Astrocyte (in vitro differentiated cells and primary cell): ENCODE results near the gene GMEB2. TPM values are rescaled to one million over a fixed set of nuclear protein-coding genes. Genes with fewer than 3 reads are reported as not detected.

Experiments
- DNase-seq: peaks from one replicate; pipeline ENCODE4 v3.0.0-alpha.2; 2010; ENCODE audit warnings: low read depth
- FAIRE-seq: peaks from 2 replicates; lab custom pipeline; 2011; peaks lifted over from hg19 to GRCh38; lab: Jason Lieb, UNC
- H2AFZ ChIP-seq: 2 replicates; pipeline ENCODE4 v1.6.0; 2012; ENCODE audit warnings: low read depth, low read length, inconsistent platforms
- H3K27ac ChIP-seq: 2 replicates; pipeline ENCODE4 v1.5.1; 2011; ENCODE audit warnings: low read depth, low read length, inconsistent platforms
- H3K27me3 ChIP-seq: 2 replicates; pipeline ENCODE4 v1.6.0; 2011; ENCODE audit warnings: low read length, inconsistent platforms; ENCODE audit not compliant: insufficient read depth
- H3K36me3 ChIP-seq: 2 replicates; pipeline ENCODE4 v1.5.1; 2011; ENCODE audit warnings: low read length, inconsistent platforms; ENCODE audit not compliant: insufficient read depth
- H3K4me1 ChIP-seq: 2 replicates; pipeline ENCODE4 v1.5.1; 2011; ENCODE audit warnings: low read length, inconsistent platforms; ENCODE audit not compliant: insufficient read depth
- H3K4me2 ChIP-seq: 2 replicates; pipeline ENCODE4 v1.6.0; 2012; ENCODE audit warnings: low read length, inconsistent platforms
- H3K4me3 ChIP-seq: 2 replicates; pipeline ENCODE4 v1.5.1; 2011; ENCODE audit warnings: low read depth, mild to moderate bottlenecking, low read length, inconsistent platforms; ENCODE audit not compliant: insufficient read depth
- H3K79me2 ChIP-seq: 2 replicates; pipeline ENCODE4 v1.6.0; 2012; ENCODE audit warnings: mild to moderate bottlenecking, low read length, inconsistent platforms; ENCODE audit not compliant: insufficient read depth
- H3K9ac ChIP-seq: 2 replicates; pipeline ENCODE4 v1.6.0; 2012; ENCODE audit warnings: mild to moderate bottlenecking, low read length, inconsistent platforms
- H3K9me3 ChIP-seq: 2 replicates; pipeline ENCODE4 v1.5.1; 2012; ENCODE audit warnings: low read depth, mild to moderate bottlenecking, low read length, inconsistent platforms; ENCODE audit not compliant: insufficient read depth
- H4K20me1 ChIP-seq: 2 replicates; pipeline ENCODE4 v1.6.0; 2012; ENCODE audit warnings: low read length, inconsistent platforms; ENCODE audit not compliant: insufficient read depth
- H3K27ac Mint-ChIP-seq: one replicate; pipeline ENCODE4 v1.8.0; 2021; ENCODE audit warnings: mild to moderate bottlenecking, mixed read lengths; ENCODE audit not compliant: unreplicated experiment
- H3K27me3 Mint-ChIP-seq: one replicate; pipeline ENCODE4 v1.8.0; 2021; ENCODE audit warnings: low read depth, mixed read lengths; ENCODE audit not compliant: unreplicated experiment
- H3K36me3 Mint-ChIP-seq: one replicate; pipeline ENCODE4 v1.8.0; 2021; ENCODE audit warnings: low read depth, mixed read lengths; ENCODE audit not compliant: unreplicated experiment
- H3K4me1 Mint-ChIP-seq: one replicate; pipeline ENCODE4 v1.8.0; 2021; ENCODE audit warnings: low read depth, mixed read lengths; ENCODE audit not compliant: unreplicated experiment
- H3K4me3 Mint-ChIP-seq: one replicate; pipeline ENCODE4 v1.8.0; 2021; ENCODE audit warnings: mild to moderate bottlenecking, moderate library complexity, mixed read lengths; ENCODE audit not compliant: unreplicated experiment
- H3K9me3 Mint-ChIP-seq: one replicate; pipeline ENCODE4 v1.8.0; 2021; ENCODE audit warnings: mild to moderate bottlenecking, mixed read lengths; ENCODE audit not compliant: unreplicated experiment
- CTCF ChIP-seq: IDR thresholded peaks from 2 replicates; pipeline ENCODE4 v1.5.1; 2011; ENCODE audit warnings: low read depth, mild to moderate bottlenecking, inconsistent platforms, low read length, moderate library complexity; ENCODE audit not compliant: insufficient read depth
- EZH2 ChIP-seq: IDR thresholded peaks from 2 replicates; pipeline ENCODE4 v1.6.1; 2012; ENCODE audit warnings: mild to moderate bottlenecking, low read length, inconsistent platforms; ENCODE audit not compliant: insufficient read depth
- total RNA-seq: library from RNA; stranded (reverse); gene quantifications from 2 replicates; pipeline ENCODE4 v1.2.1, GENCODE V29; 2021

The GMEB2 gene
- total RNA-seq, 1 donor from 2014 or later, result 11.7 TPM

DNA sequence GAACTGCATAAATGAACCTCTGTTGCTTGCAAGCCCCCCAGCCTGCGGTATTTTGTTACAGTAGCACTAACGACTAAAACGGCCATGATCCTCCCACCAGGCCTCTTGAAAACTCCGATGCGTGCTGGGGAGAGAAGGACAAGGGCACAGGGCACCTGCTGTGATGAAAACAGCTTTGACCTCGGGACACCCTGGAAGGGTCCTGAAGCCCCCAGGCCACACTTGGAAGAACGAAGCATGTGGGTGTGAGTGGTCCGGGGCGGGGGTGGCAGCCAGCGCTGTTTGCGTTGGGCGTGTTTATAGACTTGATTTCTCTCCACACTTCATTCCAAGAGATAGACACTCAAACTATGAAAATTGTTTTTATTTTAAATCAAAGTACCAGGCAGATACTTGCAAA, 39.6 kb downstream of the GMEB2 start:
- peaks cover 4% of the 10 kb centered on the region for H3K4me1 Mint-ChIP-seq
- H3K27me3 Mint-ChIP-seq, result peaks cover 4% of the 10 kb centered on the region
- no peak overlapping the region for H3K4me3 Mint-ChIP-seq
- no peak for TF ChIP-seq EZH2
- no peak for TF ChIP-seq CTCF
- no peaks in the 10 kb centered on the region for H3K36me3 ChIP-seq
- H3K79me2 ChIP-seq, result no peaks in the 10 kb centered on the region
- H2AFZ ChIP-seq, result no peak overlapping the region
- DNase-seq, result no peak
- H3K9ac ChIP-seq, result no peak overlapping the region
- no peaks in the 10 kb centered on the region for H3K4me1 ChIP-seq
- no peak overlapping the region for H3K4me2 ChIP-seq
- no peak overlapping the region for H3K27ac ChIP-seq
- H3K27ac Mint-ChIP-seq, result no peak overlapping the region
- H3K9me3 Mint-ChIP-seq, result no peaks in the 10 kb centered on the region
- no peaks in the 10 kb centered on the region for H4K20me1 ChIP-seq
- no peaks in the 10 kb centered on the region for H3K27me3 ChIP-seq
- FAIRE-seq, result no peak
- no peaks in the 10 kb centered on the region for H3K9me3 ChIP-seq
- H3K4me3 ChIP-seq, result no peak overlapping the region
- peaks cover 9% of the 10 kb centered on the region for H3K36me3 Mint-ChIP-seq

GRCh38 chr20:63586797-63587196, 40.1 kb downstream of the GMEB2 start:
- DNase-seq (no peak), FAIRE-seq (no peak)
- H3K79me2 ChIP-seq, result no peaks in the 10 kb centered on the region
- H3K27me3 ChIP-seq, result no peaks in the 10 kb centered on the region
- no peaks in the 10 kb centered on the region for H3K9me3 ChIP-seq
- Mint-ChIP-seq H3K27me3 (peaks cover 4% of the 10 kb centered on the region), H3K36me3 (peaks cover 6% of the 10 kb centered on the region), H3K4me3 (no peak overlapping the region), H3K4me1 (peaks cover 4% of the 10 kb centered on the region), H3K9me3 (no peaks in the 10 kb centered on the region), H3K27ac (no peak overlapping the region)
- no peaks in the 10 kb centered on the region for H4K20me1 ChIP-seq
- H3K9ac ChIP-seq, result no peak overlapping the region
- TF ChIP-seq EZH2 (no peak), CTCF (no peak)
- no peaks in the 10 kb centered on the region for H3K4me1 ChIP-seq
- no peak overlapping the region for H3K4me3 ChIP-seq
- no peak overlapping the region for H3K4me2 ChIP-seq
- H2AFZ ChIP-seq, result no peak overlapping the region
- H3K36me3 ChIP-seq, result no peaks in the 10 kb centered on the region
- H3K27ac ChIP-seq, result no peak overlapping the region

DNA sequence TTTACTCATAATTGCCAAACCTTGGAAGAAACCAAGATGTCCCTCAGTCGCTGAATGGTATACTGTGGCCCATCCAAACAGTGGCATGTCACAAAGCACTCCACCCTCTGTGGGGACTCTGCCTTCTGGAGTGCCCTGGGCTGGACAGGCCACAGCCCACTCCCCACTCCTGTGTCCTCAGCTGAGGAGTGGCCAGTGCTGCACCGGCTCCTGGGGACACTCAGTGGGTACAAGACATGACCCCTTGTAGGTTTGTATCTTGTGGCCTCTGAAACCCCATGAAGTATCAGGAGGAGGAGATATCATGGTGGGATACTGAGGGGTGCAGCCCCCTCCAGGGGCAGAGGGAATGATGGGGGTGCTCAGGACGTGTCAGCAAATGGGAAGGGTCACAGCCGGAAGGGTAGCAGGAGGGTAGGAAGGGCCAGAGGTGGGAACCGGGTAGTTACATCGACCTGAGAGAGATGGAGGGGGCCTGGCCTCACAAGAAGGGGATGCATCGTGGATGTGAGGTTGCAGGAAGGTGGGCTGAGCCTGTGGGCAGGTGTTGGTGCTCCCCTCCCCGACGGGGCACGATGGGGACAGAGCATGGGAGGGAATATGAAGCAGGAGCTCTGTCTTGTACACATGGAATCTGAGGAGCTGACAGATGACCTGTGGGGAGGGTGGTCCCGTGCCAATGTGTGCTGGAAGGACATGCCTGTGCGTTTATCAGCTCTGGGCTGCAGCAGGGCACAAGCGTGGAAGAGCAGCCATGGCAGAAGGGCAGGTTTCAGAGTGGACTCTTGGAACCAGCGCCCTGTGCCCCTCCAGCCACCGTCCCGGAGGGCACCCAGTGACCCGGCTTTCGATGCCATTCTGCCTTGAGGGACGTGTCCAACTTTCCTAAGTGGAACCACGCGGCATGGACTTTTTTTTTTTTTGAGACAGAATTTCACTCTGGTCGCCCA, 41.0 kb downstream of the GMEB2 start:
- no peak overlapping the region for H3K27ac ChIP-seq
- no peak for TF ChIP-seq EZH2
- no peak for TF ChIP-seq CTCF
- Mint-ChIP-seq H3K9me3 (no peaks in the 10 kb centered on the region), H3K4me1 (peaks cover 4% of the 10 kb centered on the region), H3K4me3 (no peak overlapping the region), H3K27ac (no peak overlapping the region), H3K36me3 (peaks cover 3% of the 10 kb centered on the region), H3K27me3 (peaks cover 4% of the 10 kb centered on the region)
- no peak overlapping the region for H3K4me3 ChIP-seq
- H3K4me2 ChIP-seq, result no peak overlapping the region
- no peaks in the 10 kb centered on the region for H3K4me1 ChIP-seq
- no peaks in the 10 kb centered on the region for H3K36me3 ChIP-seq
- FAIRE-seq (no peak), DNase-seq (no peak)
- H3K9me3 ChIP-seq, result no peaks in the 10 kb centered on the region
- no peak overlapping the region for H3K9ac ChIP-seq
- H3K27me3 ChIP-seq, result no peaks in the 10 kb centered on the region
- H3K79me2 ChIP-seq, result no peaks in the 10 kb centered on the region
- H4K20me1 ChIP-seq, result no peaks in the 10 kb centered on the region
- no peak overlapping the region for H2AFZ ChIP-seq
